ENCODE results near the gene ATF7IP. TPM values are rescaled to one million over a fixed set of nuclear protein-coding genes. Genes with fewer than 3 reads are reported as not detected.
A peak's percentile ranks its signal among the peaks of the same experiment; 100 is the strongest.

The ATF7IP gene
- total and polyA plus RNA-seq, 9 donors, result 19.9 to 38.1 (median 29.5) TPM

DNA sequence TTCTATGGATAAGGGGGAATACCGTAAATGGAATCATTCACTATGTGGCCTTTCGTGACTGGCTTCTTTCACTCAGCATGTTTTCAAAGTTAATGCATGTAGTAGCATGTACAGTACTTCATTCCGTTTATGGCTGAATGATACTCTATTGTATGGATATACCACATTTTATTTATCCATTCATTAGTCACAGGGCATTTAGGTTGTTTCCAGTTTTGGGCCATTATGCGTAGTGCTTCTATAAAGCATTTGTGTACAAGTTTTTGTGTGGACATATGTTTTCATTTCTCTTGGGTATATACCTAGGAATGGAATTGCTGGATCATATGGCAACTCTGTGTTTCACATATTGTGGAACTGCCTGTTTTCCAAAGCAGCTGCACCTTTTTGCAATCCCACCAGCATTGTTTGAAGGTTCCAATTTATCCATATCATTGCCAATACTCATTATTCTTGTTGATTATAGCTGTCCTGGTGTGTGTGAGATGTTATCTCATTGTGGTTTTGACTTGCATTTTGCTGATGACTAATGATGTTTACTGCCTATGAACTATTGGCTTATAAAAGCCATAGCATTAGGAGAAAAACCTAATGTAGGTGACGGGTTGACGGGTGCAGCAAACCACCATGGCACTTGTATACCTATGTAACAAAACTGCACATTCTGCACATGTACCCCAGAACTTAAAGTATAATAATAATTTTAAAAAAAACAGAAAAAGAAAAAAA, 45.5 kb downstream of the ATF7IP start:
- no peak overlapping the region for H3K27ac ChIP-seq (ENCODE audit: low read length)
- no CpG with 5 or more reads among the region's 6 CpGs for WGBS (ENCODE audit: insufficient coverage)
- H3K36me3 ChIP-seq (ENCODE audit: control insufficient read depth, insufficient read depth, low read length), result no peaks in the 10 kb centered on the region
- no peaks in the 10 kb centered on the region for H3K4me1 ChIP-seq (ENCODE audit: control insufficient read depth, insufficient read depth, low read length)
- no peak overlapping the region for H3K4me3 ChIP-seq (ENCODE audit: low read length)
- H3K9me3 ChIP-seq (replicated peaks; ENCODE audit: control insufficient read depth, low read depth, low read length), result peaks cover 6% of the 10 kb centered on the region
- H3K27me3 ChIP-seq (ENCODE audit: control insufficient read depth, insufficient read depth, low read length), result no peaks in the 10 kb centered on the region
- DNase-seq, result no peak

DNA sequence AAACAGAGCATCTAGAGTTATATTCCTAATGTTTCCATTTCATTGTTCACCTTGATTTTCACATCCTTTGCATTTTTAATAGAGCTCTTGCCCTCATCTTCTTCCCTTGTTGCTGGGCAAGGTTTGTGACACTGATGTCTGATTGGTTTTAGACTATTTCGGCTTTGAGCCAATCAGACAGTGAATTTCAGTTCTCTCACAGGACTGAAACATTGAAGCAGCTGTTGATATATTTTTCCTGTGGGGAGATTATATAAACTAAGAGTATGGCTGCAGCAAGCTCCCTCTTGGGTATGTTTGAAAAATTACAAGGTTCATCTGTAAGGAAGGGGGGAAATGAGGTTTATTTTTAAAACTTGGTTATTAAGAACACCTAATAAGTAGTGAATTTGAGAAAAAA, 51.2 kb downstream of the ATF7IP start:
- peaks cover 3% of the 10 kb centered on the region for H3K36me3 ChIP-seq (ENCODE audit: control insufficient read depth, insufficient read depth, low read length)
- peak overlapping the region; percentile 52 for H3K27ac ChIP-seq (ENCODE audit: low read length)
- no peaks in the 10 kb centered on the region for H3K4me1 ChIP-seq (ENCODE audit: control insufficient read depth, insufficient read depth, low read length)
- DNase-seq, result peak; percentile 84
- no peak overlapping the region for H3K4me3 ChIP-seq (ENCODE audit: low read length)
- no peaks in the 10 kb centered on the region for H3K27me3 ChIP-seq (ENCODE audit: control insufficient read depth, insufficient read depth, low read length)
- H3K9me3 ChIP-seq (replicated peaks; ENCODE audit: control insufficient read depth, low read depth, low read length), result peaks cover 16% of the 10 kb centered on the region
- WGBS (ENCODE audit: insufficient coverage), result 50% methylated on average over 1 of the region's 1 CpG

GRCh38 chr12:14417715-14418114, 52.2 kb downstream of the ATF7IP start:
- H3K36me3 ChIP-seq (ENCODE audit: control insufficient read depth, insufficient read depth, low read length), result peaks cover 3% of the 10 kb centered on the region
- peak overlapping the region; percentile 23 for H3K27ac ChIP-seq (ENCODE audit: low read length)
- peaks cover 22% of the 10 kb centered on the region for H3K9me3 ChIP-seq (replicated peaks; ENCODE audit: control insufficient read depth, low read depth, low read length)
- H3K27me3 ChIP-seq (ENCODE audit: control insufficient read depth, insufficient read depth, low read length), result no peaks in the 10 kb centered on the region
- no peak overlapping the region for H3K4me3 ChIP-seq (ENCODE audit: low read length)
- peak; percentile 78 for DNase-seq
- WGBS (ENCODE audit: insufficient coverage), result no CpG with 5 or more reads among the region's 3 CpGs
- H3K4me1 ChIP-seq (ENCODE audit: control insufficient read depth, insufficient read depth, low read length), result no peaks in the 10 kb centered on the region

DNA sequence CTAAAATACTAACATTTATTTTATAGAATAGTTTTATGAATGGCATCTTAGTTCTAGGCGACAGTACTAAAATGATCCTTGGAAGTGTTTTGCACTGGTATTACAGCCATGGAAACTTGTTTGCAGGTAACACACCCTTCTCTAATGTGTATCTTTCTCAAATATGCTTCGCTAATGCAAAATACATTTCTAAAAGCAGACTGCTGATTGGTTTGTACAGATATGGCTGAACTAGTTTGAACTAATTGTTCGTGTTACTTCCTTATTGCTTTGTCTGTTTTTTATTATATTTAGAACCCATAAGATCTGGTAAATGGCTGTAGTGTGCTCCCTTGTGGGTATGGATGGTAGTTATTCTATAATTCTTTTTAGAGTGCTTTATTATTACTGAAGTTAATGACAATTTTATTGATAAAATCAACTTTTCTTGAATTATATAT, 53.0 kb downstream of the ATF7IP start:
- no peak overlapping the region for H3K4me3 ChIP-seq (ENCODE audit: low read length)
- WGBS (ENCODE audit: insufficient coverage), result no CpG with 5 or more reads among the region's 3 CpGs
- no peaks in the 10 kb centered on the region for H3K27me3 ChIP-seq (ENCODE audit: control insufficient read depth, insufficient read depth, low read length)
- H3K36me3 ChIP-seq (ENCODE audit: control insufficient read depth, insufficient read depth, low read length), result peaks cover 3% of the 10 kb centered on the region
- H3K27ac ChIP-seq (ENCODE audit: low read length), result no peak overlapping the region
- peak; percentile 12 for DNase-seq
- H3K4me1 ChIP-seq (ENCODE audit: control insufficient read depth, insufficient read depth, low read length), result no peaks in the 10 kb centered on the region
- H3K9me3 ChIP-seq (replicated peaks; ENCODE audit: control insufficient read depth, low read depth, low read length), result peaks cover 21% of the 10 kb centered on the region

GRCh38 chr12:14422516-14423230, 57.2 kb downstream of the ATF7IP start:
- H3K36me3 ChIP-seq (ENCODE audit: control insufficient read depth, insufficient read depth, low read length), result peaks cover 18% of the 10 kb centered on the region
- no peak overlapping the region for H3K4me3 ChIP-seq (ENCODE audit: low read length)
- no CpG with 5 or more reads among the region's 4 CpGs for WGBS (ENCODE audit: insufficient coverage)
- no peak for DNase-seq
- no peaks in the 10 kb centered on the region for H3K4me1 ChIP-seq (ENCODE audit: control insufficient read depth, insufficient read depth, low read length)
- H3K9me3 ChIP-seq (replicated peaks; ENCODE audit: control insufficient read depth, low read depth, low read length), result peaks cover 25% of the 10 kb centered on the region
- H3K27me3 ChIP-seq (ENCODE audit: control insufficient read depth, insufficient read depth, low read length), result no peaks in the 10 kb centered on the region
- no peak overlapping the region for H3K27ac ChIP-seq (ENCODE audit: low read length)

GRCh38 chr12:14424545-14424944, 59.1 kb downstream of the ATF7IP start:
- DNase-seq, result no peak
- Histone ChIP-seq H3K27me3 (ENCODE audit: control insufficient read depth, insufficient read depth, low read length) (no peaks in the 10 kb centered on the region), H3K4me1 (ENCODE audit: control insufficient read depth, insufficient read depth, low read length) (no peaks in the 10 kb centered on the region), H3K4me3 (ENCODE audit: low read length) (no peak overlapping the region), H3K36me3 (ENCODE audit: control insufficient read depth, insufficient read depth, low read length) (peaks cover 20% of the 10 kb centered on the region), H3K27ac (ENCODE audit: low read length) (no peak overlapping the region), H3K9me3 (replicated peaks; ENCODE audit: control insufficient read depth, low read depth, low read length) (peaks cover 25% of the 10 kb centered on the region)
- WGBS (ENCODE audit: insufficient coverage), result 100% methylated on average over 3 of the region's 3 CpGs

GRCh38 chr12:14426792-14427191, 61.3 kb downstream of the ATF7IP start:
- Histone ChIP-seq H3K36me3 (ENCODE audit: control insufficient read depth, insufficient read depth, low read length) (peaks cover 25% of the 10 kb centered on the region), H3K9me3 (replicated peaks; ENCODE audit: control insufficient read depth, low read depth, low read length) (peaks cover 23% of the 10 kb centered on the region), H3K27ac (ENCODE audit: low read length) (no peak overlapping the region), H3K27me3 (ENCODE audit: control insufficient read depth, insufficient read depth, low read length) (no peaks in the 10 kb centered on the region), H3K4me1 (ENCODE audit: control insufficient read depth, insufficient read depth, low read length) (no peaks in the 10 kb centered on the region), H3K4me3 (ENCODE audit: low read length) (no peak overlapping the region)
- no peak for DNase-seq

DNA sequence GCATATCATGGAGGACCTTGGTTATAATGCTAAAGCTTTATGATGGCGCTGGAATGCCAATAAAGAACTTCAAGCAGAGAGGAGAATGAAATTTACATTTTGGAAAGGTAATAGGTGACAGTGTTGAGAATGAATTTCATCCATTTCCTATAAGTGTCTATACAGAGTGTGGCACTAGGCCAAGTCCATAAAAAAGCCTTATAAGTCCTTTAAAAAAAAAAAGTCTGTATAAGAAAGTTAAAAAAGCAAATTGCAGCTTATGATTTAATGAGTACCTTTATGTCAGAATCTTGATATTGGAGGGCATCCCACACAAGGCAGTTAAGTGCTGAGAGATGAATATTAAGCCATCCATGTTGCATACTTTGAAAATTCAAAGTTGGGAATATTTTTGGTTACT, 62.4 kb downstream of the ATF7IP start:
- DNase-seq, result no peak
- Histone ChIP-seq H3K4me1 (ENCODE audit: control insufficient read depth, insufficient read depth, low read length) (no peaks in the 10 kb centered on the region), H3K36me3 (ENCODE audit: control insufficient read depth, insufficient read depth, low read length) (peaks cover 25% of the 10 kb centered on the region), H3K4me3 (ENCODE audit: low read length) (no peak overlapping the region), H3K27me3 (ENCODE audit: control insufficient read depth, insufficient read depth, low read length) (no peaks in the 10 kb centered on the region), H3K27ac (ENCODE audit: low read length) (no peak overlapping the region), H3K9me3 (replicated peaks; ENCODE audit: control insufficient read depth, low read depth, low read length) (peaks cover 15% of the 10 kb centered on the region)
- WGBS (ENCODE audit: insufficient coverage), result no CpG with 5 or more reads among the region's 1 CpG

DNA sequence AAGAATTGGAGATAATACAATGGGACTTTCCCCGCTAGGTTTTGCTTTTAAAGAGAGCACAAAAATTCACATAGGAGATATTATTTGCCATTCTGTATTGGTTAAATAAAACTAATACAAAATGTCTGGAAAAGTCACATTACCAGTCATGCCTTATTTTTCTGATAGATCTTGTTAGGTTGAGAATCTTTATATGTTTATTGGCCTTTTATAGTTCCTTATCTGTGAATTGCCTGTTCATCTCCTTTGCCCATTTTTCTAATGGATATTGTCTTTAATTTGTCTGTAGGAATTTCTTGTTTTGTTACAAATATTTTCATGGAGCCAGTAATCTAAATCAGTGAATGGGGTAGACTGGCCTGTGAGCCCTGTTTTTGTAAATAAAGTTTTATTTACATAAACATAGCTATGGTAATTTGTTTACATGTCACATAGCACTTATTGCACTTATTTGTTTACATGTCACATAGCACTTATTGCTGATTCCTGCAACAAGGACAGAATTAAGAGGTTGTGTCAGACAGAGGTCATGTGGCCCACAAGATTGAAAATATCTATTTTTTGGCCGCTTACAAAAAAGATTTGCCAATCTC, 65.0 kb downstream of the ATF7IP start:
- no CpG with 5 or more reads among the region's 2 CpGs for WGBS (ENCODE audit: insufficient coverage)
- DNase-seq, result no peak
- Histone ChIP-seq H3K27me3 (ENCODE audit: control insufficient read depth, insufficient read depth, low read length) (no peaks in the 10 kb centered on the region), H3K36me3 (ENCODE audit: control insufficient read depth, insufficient read depth, low read length) (peaks cover 24% of the 10 kb centered on the region), H3K27ac (ENCODE audit: low read length) (no peak overlapping the region), H3K9me3 (replicated peaks; ENCODE audit: control insufficient read depth, low read depth, low read length) (peaks cover 12% of the 10 kb centered on the region), H3K4me3 (ENCODE audit: low read length) (no peak overlapping the region), H3K4me1 (ENCODE audit: control insufficient read depth, insufficient read depth, low read length) (no peaks in the 10 kb centered on the region)

DNA sequence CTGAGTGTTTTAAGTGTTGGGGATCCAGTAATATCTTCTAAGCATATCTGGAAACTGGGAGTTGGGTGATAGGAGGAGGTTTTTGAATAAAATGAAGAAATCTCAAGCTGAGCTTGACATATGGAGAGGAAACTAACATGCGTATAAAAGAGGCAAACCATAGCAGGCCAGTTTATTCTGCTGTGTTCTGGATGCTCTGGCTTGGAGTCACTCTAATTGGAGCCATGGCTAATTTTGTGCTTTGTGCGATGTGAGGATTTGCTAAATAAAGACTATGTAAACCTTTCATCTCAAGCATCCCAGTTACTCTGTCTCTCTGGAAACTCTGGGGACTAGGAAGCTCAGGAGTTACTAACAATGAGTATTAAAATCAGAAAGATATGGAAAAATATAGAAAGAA, 66.5 kb downstream of the ATF7IP start:
- Histone ChIP-seq H3K9me3 (replicated peaks; ENCODE audit: control insufficient read depth, low read depth, low read length) (peaks cover 12% of the 10 kb centered on the region), H3K4me3 (ENCODE audit: low read length) (no peak overlapping the region), H3K36me3 (ENCODE audit: control insufficient read depth, insufficient read depth, low read length) (peaks cover 20% of the 10 kb centered on the region), H3K27me3 (ENCODE audit: control insufficient read depth, insufficient read depth, low read length) (no peaks in the 10 kb centered on the region), H3K27ac (ENCODE audit: low read length) (no peak overlapping the region), H3K4me1 (ENCODE audit: control insufficient read depth, insufficient read depth, low read length) (no peaks in the 10 kb centered on the region)
- no CpG with 5 or more reads among the region's 2 CpGs for WGBS (ENCODE audit: insufficient coverage)
- no peak for DNase-seq

All from muscle of leg (tissue), 11 donors.